Measurements from ENCODE around the gene BCLAF1.

DNA sequence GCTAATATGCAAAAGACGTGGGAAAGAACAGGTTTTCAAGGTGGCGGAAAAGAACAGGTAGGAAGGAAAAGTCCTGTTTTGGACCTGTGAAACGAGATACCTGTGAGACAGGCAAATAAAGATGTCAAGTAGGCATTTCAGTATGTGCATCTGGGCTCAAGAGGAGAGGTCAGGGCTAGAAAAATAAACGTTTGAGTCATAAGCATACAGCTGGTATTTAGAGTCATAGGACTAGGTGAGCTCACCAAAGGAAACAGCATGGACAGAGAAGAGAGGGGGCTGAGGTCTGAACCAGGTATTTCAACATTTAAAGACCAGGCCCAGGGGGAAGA, 54.4 kb downstream of the BCLAF1 start:
- TF ChIP-seq EZH2 (IDR thresholded peaks at IDR 0.05) (no peak), CTCF (IDR thresholded peaks at IDR 0.05 in 2 of 3, conservative IDR thresholded peaks at IDR 0.05 in 1 of 3; ENCODE audit: borderline replicate concordance in 1 of 3, insufficient read depth in 1 of 3, low read depth in 2 of 3, low read length in 2 of 3) (no peak), SRF (IDR thresholded peaks at IDR 0.05; ENCODE audit: low read depth) (no peak), POLR2A (IDR thresholded peaks at IDR 0.05; ENCODE audit: borderline replicate concordance, extremely low read depth, insufficient read depth, insufficient read length) (no peak), RAD21 (IDR thresholded peaks at IDR 0.05; ENCODE audit: low read depth) (no peak), ZFX (IDR thresholded peaks at IDR 0.05) (no peak), EGR1 (IDR thresholded peaks at IDR 0.05; ENCODE audit: low read depth) (no peak), TCF7L2 (IDR thresholded peaks at IDR 0.05; ENCODE audit: borderline replicate concordance, extremely low read depth, insufficient read depth, insufficient read length) (no peak), REST (IDR thresholded peaks at IDR 0.05; ENCODE audit: low read depth) (no peak), CEBPB (IDR thresholded peaks at IDR 0.05; ENCODE audit: low read depth) (no peak), POLR2AphosphoS5 (IDR thresholded peaks at IDR 0.05; ENCODE audit: low read depth, low read length) (no peak)
- TF ChIP-seq, protein P1, sequence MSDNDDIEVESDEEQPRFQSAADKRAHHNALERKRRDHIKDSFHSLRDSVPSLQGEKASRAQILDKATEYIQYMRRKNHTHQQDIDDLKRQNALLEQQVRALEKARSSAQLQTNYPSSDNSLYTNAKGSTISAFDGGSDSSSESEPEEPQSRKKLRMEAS (IDR thresholded peaks at IDR 0.05) = no peak

Data from HCT116 (cell line).